GM21515 (cell line): ENCODE results near the gene CDHR5.

Experiments used
- ATAC-seq: cut with Tn5 transposase; IDR thresholded peaks from one replicate; pipeline ENCODE4 v1.9.1; 2021; ENCODE audit not compliant: unreplicated experiment

Gene CDHR5

GRCh38 chr11:646214-646613 is 21.5 kb upstream of the CDHR5 start:
- no peak for ATAC-seq

- ATAC-seq = no peak
Observed at GRCh38 chr11:645536-645935, 20.8 kb upstream of the CDHR5 start.

- ATAC-seq = no peak
Observed at GRCh38 chr11:643849-644738, 19.3 kb upstream of the CDHR5 start.

- ATAC-seq = no peak
Observed at GRCh38 chr11:643366-643765, 18.6 kb upstream of the CDHR5 start.

- no peak for ATAC-seq
Observed at GRCh38 chr11:641806-642370, 17.1 kb upstream of the CDHR5 start.

- no peak for ATAC-seq
Observed at GRCh38 chr11:640021-640706, 15.4 kb upstream of the CDHR5 start.

GRCh38 chr11:639332-639955 is 14.7 kb upstream of the CDHR5 start:
- ATAC-seq = no peak

GRCh38 chr11:638631-639331 is 14.0 kb upstream of the CDHR5 start:
- ATAC-seq = no peak

GRCh38 chr11:637593-638521 is 13.1 kb upstream of the CDHR5 start:
- no peak for ATAC-seq

- ATAC-seq = no peak
Observed at GRCh38 chr11:637333-637592, 12.5 kb upstream of the CDHR5 start.

GRCh38 chr11:636511-637332 is 12.0 kb upstream of the CDHR5 start, which contains the start of gene DRD4:
Gene DRD4 (plus strand): TSS chr11:637269. CDS start chr11:637305, 36 bp downstream.
- no peak for ATAC-seq

GRCh38 chr11:635945-636510 is 11.3 kb upstream of the CDHR5 start:
- no peak for ATAC-seq

- no peak for ATAC-seq
Observed at GRCh38 chr11:630871-631270, 6.1 kb upstream of the CDHR5 start.

- ATAC-seq = no peak
Observed at GRCh38 chr11:629237-629583, 4.5 kb upstream of the CDHR5 start.

GRCh38 chr11:628056-628455 is 3.3 kb upstream of the CDHR5 start:
- no peak for ATAC-seq

- no peak for ATAC-seq
Observed at GRCh38 chr11:627308-627576, 2.5 kb upstream of the CDHR5 start.

GRCh38 chr11:626475-627307 is 1.9 kb upstream of the CDHR5 start, which contains the start of gene SCT:
Gene SCT (minus strand): TSS chr11:627181. CDS start chr11:627143, 38 bp downstream.
- no peak for ATAC-seq

- ATAC-seq = no peak
Observed at GRCh38 chr11:625636-626268, 997 bp upstream of the CDHR5 start.
